ENCODE measurements around the gene BCL11A.

BCL11A gene

GRCh38 chr2:60492548-60492947, 60.9 kb downstream of the BCL11A start:
- no peak for TF ChIP-seq CTCF (conservative IDR thresholded peaks at IDR 0.05; ENCODE audit: low read depth, low read length)
- DNase-seq (ENCODE audit: low read depth) = no peak
- no peak overlapping the region for H3K4me3 ChIP-seq (ENCODE audit: low read depth, low read length)

- no peak for TF ChIP-seq CTCF (conservative IDR thresholded peaks at IDR 0.05; ENCODE audit: low read depth, low read length)
- H3K4me3 ChIP-seq (ENCODE audit: low read depth, low read length) = no peak overlapping the region
- DNase-seq (ENCODE audit: low read depth) = no peak
Measured at GRCh38 chr2:60490848-60491247, 62.6 kb downstream of the BCL11A start.

- TF ChIP-seq CTCF (conservative IDR thresholded peaks at IDR 0.05; ENCODE audit: low read depth, low read length) = no peak
- H3K4me3 ChIP-seq (ENCODE audit: low read depth, low read length) = no peak overlapping the region
- no peak for DNase-seq (ENCODE audit: low read depth)
Measured at GRCh38 chr2:60490441-60490840, 63.0 kb downstream of the BCL11A start.

- TF ChIP-seq CTCF (conservative IDR thresholded peaks at IDR 0.05; ENCODE audit: low read depth, low read length) = no peak
- no peak overlapping the region for H3K4me3 ChIP-seq (ENCODE audit: low read depth, low read length)
- no peak for DNase-seq (ENCODE audit: low read depth)
Measured at GRCh38 chr2:60489289-60489688, 64.2 kb downstream of the BCL11A start.

GRCh38 chr2:60488291-60488690, 65.2 kb downstream of the BCL11A start:
- TF ChIP-seq CTCF (conservative IDR thresholded peaks at IDR 0.05; ENCODE audit: low read depth, low read length) = no peak
- no peak overlapping the region for H3K4me3 ChIP-seq (ENCODE audit: low read depth, low read length)
- DNase-seq (ENCODE audit: low read depth) = no peak

GRCh38 chr2:60487174-60487573, 66.3 kb downstream of the BCL11A start:
- TF ChIP-seq CTCF (conservative IDR thresholded peaks at IDR 0.05; ENCODE audit: low read depth, low read length) = no peak
- H3K4me3 ChIP-seq (ENCODE audit: low read depth, low read length) = no peak overlapping the region
- no peak for DNase-seq (ENCODE audit: low read depth)

- no peak for TF ChIP-seq CTCF (conservative IDR thresholded peaks at IDR 0.05; ENCODE audit: low read depth, low read length)
- DNase-seq (ENCODE audit: low read depth) = no peak
- H3K4me3 ChIP-seq (ENCODE audit: low read depth, low read length) = no peak overlapping the region
Measured at GRCh38 chr2:60486551-60486950, 66.9 kb downstream of the BCL11A start.
